Naive thymus-derived CD8-positive, alpha-beta T cell (primary cell): Measurements from ENCODE around the gene ITFG1. TPM values are rescaled to one million over a fixed set of nuclear protein-coding genes. Genes with fewer than 3 reads are reported as not detected.
"Not testable (repeated sequence)": the region's sequence is repeated elsewhere in the genome, so short reads cannot be mapped to it uniquely, and the experiment has no call there.

ENCODE experiments used
- ATAC-seq, 2 donors: fragments of 150-1000 bp; cut with Tn5 transposase in 1 of 2; sonication (Bioruptor Pico), chemical (Tn5 transposase) in 1 of 2; 1 replicate in 1 of 2; 2 replicates in 1 of 2; pipeline ENCODE4 v1.10.0; 2021; ENCODE audit warnings: mild to moderate bottlenecking in 2 of 2, moderate library complexity in 2 of 2
- POLR2A ChIA-PET: fragments of 350-600 bp; sonication (Branson Sonifier 250); formaldehyde crosslinking; loops from one replicate; lab custom pipeline; 2021; ENCODE audit warnings: antibody characterized with exemption; lab: Charles Lee
- DNase-seq, 10 donors: peaks; one replicate each; pipeline versions ENCODE4 v3.0.0 to v3.0.0-alpha.2; 2020 to 2022
- H3K27ac Mint-ChIP-seq, 10 donors: one replicate each; pipeline ENCODE4 v1.8.0; 2020 to 2022; ENCODE audit warnings: mild to moderate bottlenecking in 10 of 10, mixed read lengths in 10 of 10, moderate library complexity in 4 of 10, inconsistent platforms in 1 of 10
- H3K27me3 Mint-ChIP-seq, 5 donors: one replicate each; pipeline ENCODE4 v1.8.0; 2021 to 2022; ENCODE audit warnings: mixed read lengths in 5 of 5
- H3K36me3 Mint-ChIP-seq, 3 donors: one replicate each; pipeline ENCODE4 v1.8.0; 2020 to 2022; ENCODE audit warnings: mixed read lengths in 3 of 3, mild to moderate bottlenecking in 2 of 3, inconsistent platforms in 1 of 3
- H3K4me1 Mint-ChIP-seq, 4 donors: one replicate each; pipeline ENCODE4 v1.8.0; 2021 to 2022; ENCODE audit warnings: mixed read lengths in 4 of 4
- H3K4me3 Mint-ChIP-seq, 10 donors: one replicate each; pipeline ENCODE4 v1.8.0; 2020 to 2022; ENCODE audit warnings: mild to moderate bottlenecking in 10 of 10, mixed read lengths in 10 of 10, moderate library complexity in 6 of 10, inconsistent platforms in 1 of 10
- H3K9me3 Mint-ChIP-seq, 9 donors: one replicate each; pipeline ENCODE4 v1.8.0; 2020 to 2022; ENCODE audit warnings: mixed read lengths in 9 of 9, mild to moderate bottlenecking in 3 of 9, inconsistent platforms in 1 of 9, moderate library complexity in 1 of 9
- polyA plus RNA-seq, 3 donors: library from polyadenylated mRNA; unstranded; fragments of 300-500 nt; fragmentation: Illumina TruSeq; gene quantifications; one replicate each; pipeline ENCODE4 v1.2.3, GENCODE V29; 2021
- total RNA-seq, 8 experiments: library from RNA in 2 of 8; stranded (reverse) in 2 of 8; gene quantifications; one replicate each; pipeline ENCODE4 v1.2.3 and lab custom pipeline; 2021 to 2026

ITFG1 gene
- total and polyA plus RNA-seq, 5 experiments from 2014 or later: 16.9 to 23.1 (median 18.9) TPM

- H3K36me3 Mint-ChIP-seq: peaks cover 0 to 30% (median 20%) of the 10 kb centered on the region in 3 donors
- ATAC-seq, H3K9me3 Mint-ChIP-seq, H3K4me1 Mint-ChIP-seq, DNase-seq, H3K27me3 Mint-ChIP-seq, H3K27ac Mint-ChIP-seq, H3K4me3 Mint-ChIP-seq, POLR2A ChIA-PET: not testable (repeated sequence)
Measured at GRCh38 chr16:47203433-47203832, 257.4 kb downstream of the ITFG1 start.

- no peak for ATAC-seq
- H3K36me3 Mint-ChIP-seq: peaks cover 15 to 44% (median 34%) of the 10 kb centered on the region in 3 donors
Measured at GRCh38 chr16:47198180-47198575, 262.7 kb downstream of the ITFG1 start.

GRCh38 chr16:47197536-47198179 lies 263.2 kb downstream of the ITFG1 start:
- H3K27ac Mint-ChIP-seq: no peak overlapping the region
- no peaks in the 10 kb centered on the region for H3K4me1 Mint-ChIP-seq
- H3K27me3 Mint-ChIP-seq: no peaks in the 10 kb centered on the region
- DNase-seq (no peak), ATAC-seq (no peak)
- H3K4me3 Mint-ChIP-seq: no peak overlapping the region
- H3K9me3 Mint-ChIP-seq: peaks cover 0 to 5% (median 3%) of the 10 kb centered on the region in 9 donors
- peaks cover 19 to 44% (median 34%) of the 10 kb centered on the region in 3 donors for H3K36me3 Mint-ChIP-seq
- POLR2A ChIA-PET: no interaction called here

More at GRCh38 chr16:47198180-47198575, 262.7 kb downstream of the ITFG1 start:
- Mint-ChIP-seq H3K4me3 (no peak overlapping the region), H3K27ac (no peak overlapping the region), H3K4me1 (no peaks in the 10 kb centered on the region), H3K9me3 (peaks cover 0 to 5% (median 0%) of the 10 kb centered on the region in 9 donors), H3K27me3 (no peaks in the 10 kb centered on the region)
- POLR2A ChIA-PET: no interaction called here
- no peak for DNase-seq

- POLR2A ChIA-PET: no interaction called here
- peaks cover 27 to 50% (median 37%) of the 10 kb centered on the region in 3 donors for H3K36me3 Mint-ChIP-seq
Measured at GRCh38 chr16:47196457-47196856, 264.4 kb downstream of the ITFG1 start.

GRCh38 chr16:47182318-47182717 lies 278.5 kb downstream of the ITFG1 start:
- no peak overlapping the region for H3K4me3 Mint-ChIP-seq
- H3K27ac Mint-ChIP-seq: no peak overlapping the region
- POLR2A ChIA-PET: no interaction called here
- peaks cover 0 to 23% (median 6%) of the 10 kb centered on the region in 9 donors for H3K9me3 Mint-ChIP-seq
- peaks cover 4 to 24% (median 23%) of the 10 kb centered on the region in 3 donors for H3K36me3 Mint-ChIP-seq
- H3K27me3 Mint-ChIP-seq: no peaks in the 10 kb centered on the region
- no peak for DNase-seq
- ATAC-seq: no peak
- H3K4me1 Mint-ChIP-seq: peaks cover 0 to 2% (median under 1%) of the 10 kb centered on the region in 4 donors

More at GRCh38 chr16:47196457-47196856, 264.4 kb downstream of the ITFG1 start:
- ATAC-seq: no peak
- Mint-ChIP-seq H3K27me3 (no peaks in the 10 kb centered on the region), H3K4me3 (no peak overlapping the region), H3K9me3 (peaks cover 0 to 13% (median 3%) of the 10 kb centered on the region in 9 donors), H3K4me1 (no peaks in the 10 kb centered on the region), H3K27ac (no peak overlapping the region)
- no peak for DNase-seq

GRCh38 chr16:47181066-47181465 lies 279.8 kb downstream of the ITFG1 start:
- ATAC-seq, DNase-seq, H3K4me1 Mint-ChIP-seq, H3K4me3 Mint-ChIP-seq, POLR2A ChIA-PET, H3K27me3 Mint-ChIP-seq, H3K27ac Mint-ChIP-seq: not testable (repeated sequence)
- Mint-ChIP-seq H3K9me3 (peaks cover 0 to 23% (median 6%) of the 10 kb centered on the region in 9 donors), H3K36me3 (peaks cover 4 to 24% (median 23%) of the 10 kb centered on the region in 3 donors)

- POLR2A ChIA-PET: no interaction called here
Measured at GRCh38 chr16:47180073-47180472, 280.8 kb downstream of the ITFG1 start.

GRCh38 chr16:47175152-47175551 lies 285.7 kb downstream of the ITFG1 start:
- DNase-seq (no peak), ATAC-seq (no peak)
- Mint-ChIP-seq H3K4me1 (peaks cover 0 to 7% (median under 1%) of the 10 kb centered on the region in 4 donors), H3K27me3 (no peaks in the 10 kb centered on the region), H3K9me3 (peaks cover 0 to 6% (median 2%) of the 10 kb centered on the region in 9 donors), H3K36me3 (peaks cover 4 to 14% (median 9%) of the 10 kb centered on the region in 3 donors), H3K27ac (no peak overlapping the region), H3K4me3 (no peak overlapping the region)
- POLR2A ChIA-PET: no interaction called here

More at GRCh38 chr16:47180073-47180472, 280.8 kb downstream of the ITFG1 start:
- no peaks in the 10 kb centered on the region for H3K27me3 Mint-ChIP-seq
- peaks cover 4 to 20% (median 18%) of the 10 kb centered on the region in 3 donors for H3K36me3 Mint-ChIP-seq
- peaks cover 0 to 18% (median 4%) of the 10 kb centered on the region in 9 donors for H3K9me3 Mint-ChIP-seq
- peaks cover 0 to 3% (median under 1%) of the 10 kb centered on the region in 4 donors for H3K4me1 Mint-ChIP-seq
- H3K4me3 Mint-ChIP-seq: no peak overlapping the region
- ATAC-seq (no peak), DNase-seq (no peak)
- no peak overlapping the region for H3K27ac Mint-ChIP-seq

GRCh38 chr16:47162670-47163420 lies 298.0 kb downstream of the ITFG1 start:
- no peaks in the 10 kb centered on the region for H3K4me1 Mint-ChIP-seq
- H3K27me3 Mint-ChIP-seq: no peaks in the 10 kb centered on the region
- ATAC-seq (no peak), DNase-seq (no peak)
- no peak overlapping the region for H3K27ac Mint-ChIP-seq
- no peak overlapping the region for H3K4me3 Mint-ChIP-seq
- peaks cover 14 to 30% (median 23%) of the 10 kb centered on the region in 3 donors for H3K36me3 Mint-ChIP-seq
- H3K9me3 Mint-ChIP-seq: no peaks in the 10 kb centered on the region
- POLR2A ChIA-PET: no interaction called here

GRCh38 chr16:47161464-47161863 lies 299.4 kb downstream of the ITFG1 start:
- H3K4me1 Mint-ChIP-seq: no peaks in the 10 kb centered on the region
- H3K27ac Mint-ChIP-seq: peak overlapping the region in 1 of 10 donors; percentile 5
- H3K4me3 Mint-ChIP-seq: no peak overlapping the region
- DNase-seq (no peak), ATAC-seq (no peak)
- H3K36me3 Mint-ChIP-seq: peaks cover 22 to 41% (median 36%) of the 10 kb centered on the region in 3 donors
- POLR2A ChIA-PET: no interaction called here
- no peaks in the 10 kb centered on the region for H3K27me3 Mint-ChIP-seq
- H3K9me3 Mint-ChIP-seq: peaks cover 0 to 6% (median 0%) of the 10 kb centered on the region in 9 donors

GRCh38 chr16:47160422-47160821 lies 300.4 kb downstream of the ITFG1 start:
- H3K27ac Mint-ChIP-seq: no peak overlapping the region

GRCh38 chr16:47158992-47159391 lies 301.9 kb downstream of the ITFG1 start:
- no peaks in the 10 kb centered on the region for H3K4me1 Mint-ChIP-seq
- DNase-seq: no peak
- H3K27me3 Mint-ChIP-seq: no peaks in the 10 kb centered on the region
- peaks cover 0 to 10% (median 3%) of the 10 kb centered on the region in 9 donors for H3K9me3 Mint-ChIP-seq
- POLR2A ChIA-PET: no interaction called here
- peaks cover 29 to 57% (median 54%) of the 10 kb centered on the region in 3 donors for H3K36me3 Mint-ChIP-seq
- H3K27ac Mint-ChIP-seq: no peak overlapping the region
- no peak overlapping the region for H3K4me3 Mint-ChIP-seq
- no peak for ATAC-seq

More at GRCh38 chr16:47160422-47160821, 300.4 kb downstream of the ITFG1 start:
- DNase-seq (no peak), ATAC-seq (no peak)
- H3K27me3 Mint-ChIP-seq: no peaks in the 10 kb centered on the region
- POLR2A ChIA-PET: no interaction called here
- H3K9me3 Mint-ChIP-seq: peaks cover 0 to 8% (median 0%) of the 10 kb centered on the region in 9 donors
- peaks cover 27 to 49% (median 44%) of the 10 kb centered on the region in 3 donors for H3K36me3 Mint-ChIP-seq
- no peaks in the 10 kb centered on the region for H3K4me1 Mint-ChIP-seq
- H3K4me3 Mint-ChIP-seq: no peak overlapping the region
